Spleen (tissue), 11 donors: ENCODE measurements around the gene MARCHF9. TPM values are rescaled to one million over a fixed set of nuclear protein-coding genes. Genes with fewer than 3 reads are reported as not detected.
"Not testable (repeated sequence)": the region's sequence is repeated elsewhere in the genome, so short reads cannot be mapped to it uniquely, and the experiment has no call there.

Experiments
- DNase-seq: peaks from one replicate; pipeline ENCODE4 v3.0.0-alpha.2; 2020
- H3K27ac ChIP-seq, 8 donors: fragments of 200-600 bp; sonication (generic) in 7 of 8; 1 replicate in 4 of 8; 2 replicates in 4 of 8; pipeline versions ENCODE4 v1.5.0 to v1.8.0; 2016 to 2021; ENCODE audit warnings: inconsistent platforms in 4 of 8, mild to moderate bottlenecking in 4 of 8, moderate library complexity in 1 of 8
- H3K27me3 ChIP-seq, 7 donors: fragments of 200-600 bp; sonication (generic) in 6 of 7; replicated peaks in 1 of 7; 1 replicate in 4 of 7; 2 replicates in 3 of 7; pipeline versions ENCODE4 v1.5.0 to v1.8.0; 2016 to 2021; ENCODE audit warnings: inconsistent platforms in 3 of 7, mild to moderate bottlenecking in 1 of 7
- H3K36me3 ChIP-seq, 6 donors: fragments of 200-600 bp; sonication (generic) in 5 of 6; 1 replicate in 4 of 6; 2 replicates in 2 of 6; pipeline versions ENCODE4 v1.5.0 to v1.8.0; 2016 to 2021; ENCODE audit warnings: inconsistent platforms in 2 of 6
- H3K4me1 ChIP-seq, 6 donors: fragments of 200-600 bp; sonication (generic) in 5 of 6; 1 replicate in 3 of 6; 2 replicates in 3 of 6; pipeline versions ENCODE4 v1.5.0 to v1.8.0; 2016 to 2021; ENCODE audit warnings: inconsistent platforms in 3 of 6
- H3K4me3 ChIP-seq, 8 donors: fragments of 200-600 bp; sonication (generic) in 7 of 8; 1 replicate in 4 of 8; 2 replicates in 4 of 8; pipeline versions ENCODE4 v1.5.0 to v1.8.0; 2016 to 2021; ENCODE audit warnings: inconsistent platforms in 4 of 8, mild to moderate bottlenecking in 4 of 8, moderate library complexity in 2 of 8
- H3K9me3 ChIP-seq, 8 donors: fragments of 200-600 bp; sonication (generic) in 7 of 8; 1 replicate in 4 of 8; 2 replicates in 4 of 8; pipeline versions ENCODE4 v1.5.0 to v1.8.0; 2016 to 2021; ENCODE audit warnings: inconsistent platforms in 4 of 8
- CTCF ChIP-seq, 11 experiments: fragments of 200-600 bp in 7 of 11; fragments of 450-650 bp in 4 of 11; sonication (generic) in 4 of 11; IDR thresholded peaks in 8 of 11; conservative IDR thresholded peaks in 3 of 11; 1 replicate in 7 of 11; 2 replicates in 4 of 11; pipeline versions ENCODE4 v1.4.0 to v1.8.0; 2016 to 2021; ENCODE audit warnings: antibody characterized with exemption in 11 of 11, inconsistent platforms in 4 of 11, mild to moderate bottlenecking in 1 of 11
- POLR2A ChIP-seq, 3 donors: fragments of 450-650 bp; IDR thresholded peaks; one replicate each; pipeline ENCODE4 v1.5.1; 2017; ENCODE audit warnings: antibody characterized with exemption in 3 of 3, mild to moderate bottlenecking in 1 of 3
- POLR2AphosphoS5 ChIP-seq, 3 donors: sonication (generic); formaldehyde crosslinking; IDR thresholded peaks; one replicate each; pipeline ENCODE4 v1.5.1; 2017; ENCODE audit warnings: antibody characterized with exemption in 3 of 3
- WGBS, 5 donors: extraction: QIAGEN DNeasy Blood & Tissue Kit in 3 of 5; methylation state at CpG; one replicate each; pipeline versions ENCODE4 v1.1.5 to v1.1.7; 2013 to 2018; 5-methylcytosine and 5-hydroxymethylcytosine counted together
- intact Hi-C: fragments of 100-400 bp; cut with DNase I; formaldehyde crosslinking; loops from one replicate; pipeline ENCODE4 v1.15.0; 2023; ENCODE audit warnings: low total_unique reads
- polyA plus RNA-seq, 3 donors: library from polyadenylated mRNA; stranded (reverse); fragments of 200-250 nt; gene quantifications; one replicate each; pipeline ENCODE4 v1.2.1, GENCODE V29; 2013
- total RNA-seq, 7 donors: library from RNA; depleted of rRNA in 3 of 7; stranded (reverse); fragments of >200 nt in 3 of 7; fragmentation: NEBNext Ultra II Directional in 4 of 7; extraction: Animal tissue kit (Norgen Biotek cat#: 25700) in 4 of 7; gene quantifications; one replicate each; pipeline versions ENCODE4 v1.1.0 to v1.2.1, GENCODE V29; 2016 to 2021
- donor health status: healthy with polysubstance abuse.
- donor health status: DM: no; HTN: no; CAD: no; lungs with moderate emphysema.
- donor health status: DM: no; HTN: no; CAD: no.
- donor health status: Bipolar disorder and iron deficiency.
- donor health status: healthy.
- donor health status: DM: no; HTN: no; CAD: no.
- donor health status: DM: yes; HTN: yes; CAD: no.

Gene MARCHF9
- total and polyA plus RNA-seq, 10 donors = 17.2 to 49.0 (median 27.1) TPM

DNA sequence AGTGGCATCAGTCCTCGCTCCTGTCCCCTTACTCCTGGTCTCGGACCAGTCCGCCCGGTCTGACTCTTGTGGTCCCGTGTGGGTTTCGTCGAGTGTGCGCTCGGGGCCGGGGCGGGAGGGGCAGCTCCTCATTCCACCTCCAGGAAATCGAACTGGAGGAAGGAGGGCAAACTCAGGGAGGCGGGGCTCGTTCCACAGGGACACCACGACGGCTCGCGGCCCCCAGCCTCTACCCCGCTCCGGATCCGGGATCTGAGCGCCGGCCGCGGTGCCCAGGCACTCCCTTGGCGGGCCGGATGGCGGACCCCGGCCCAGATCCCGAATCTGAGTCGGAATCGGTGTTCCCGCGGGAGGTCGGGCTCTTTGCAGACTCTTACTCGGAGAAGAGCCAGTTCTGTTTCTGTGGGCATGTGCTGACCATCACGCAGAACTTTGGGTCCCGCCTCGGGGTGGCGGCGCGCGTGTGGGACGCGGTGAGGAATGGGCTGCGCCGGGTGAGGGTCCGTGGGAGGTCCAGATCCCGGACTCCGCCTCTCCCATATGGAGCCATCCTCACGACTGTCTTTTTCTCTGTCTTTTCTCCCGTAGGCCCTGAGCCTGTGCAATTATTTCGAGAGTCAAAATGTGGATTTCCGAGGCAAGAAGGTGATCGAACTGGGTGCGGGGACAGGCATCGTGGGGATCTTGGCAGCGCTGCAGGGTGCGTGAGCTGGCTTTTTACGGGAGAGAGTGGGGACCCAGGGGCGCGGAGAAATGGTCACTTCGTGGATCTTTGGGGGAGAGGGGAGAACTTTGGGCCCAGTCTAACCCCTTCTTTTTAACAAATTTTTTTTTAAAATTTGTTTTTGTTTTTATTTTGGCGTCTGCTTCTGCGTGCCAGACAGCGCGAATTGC lies 17.8 kb downstream of the MARCHF9 start, which contains the start of gene EEF1AKMT3:
EEF1AKMT3 (plus strand) TSS at position 186 of the 894 bp plus-strand sequence; CDS start at position 297, 111 bp downstream.
- peak within 1 kb of the TSS; percentile 66 to 94 (median 82) for H3K4me3 ChIP-seq
- 2 to 6% (median 3%) methylated on average over 32 to 67 of the region's 67 CpGs for WGBS, 5 donors
- TF ChIP-seq POLR2A (IDR thresholded peaks at IDR 0.05) = no peak
- TF ChIP-seq POLR2AphosphoS5 (IDR thresholded peaks at IDR 0.05) = no peak
- TF ChIP-seq CTCF (IDR thresholded peaks at IDR 0.05 in 8 of 11, conservative IDR thresholded peaks at IDR 0.05 in 3 of 11) = peak in 1 of 11 experiments; percentile 10
- H3K4me1 ChIP-seq = peaks cover 6 to 35% (median 23%) of the 10 kb centered on the region in 6 donors
- H3K36me3 ChIP-seq = peaks cover 0 to 28% (median 1%) of the 10 kb centered on the region in 6 donors
- DNase-seq = peak; percentile 90
- intact Hi-C loops = no loop called here
- peak within 1 kb of the TSS; percentile 70 to 93 (median 90) for H3K27ac ChIP-seq
- H3K27me3 ChIP-seq = no peaks in the 10 kb centered on the region
- no peaks in the 10 kb centered on the region for H3K9me3 ChIP-seq

DNA sequence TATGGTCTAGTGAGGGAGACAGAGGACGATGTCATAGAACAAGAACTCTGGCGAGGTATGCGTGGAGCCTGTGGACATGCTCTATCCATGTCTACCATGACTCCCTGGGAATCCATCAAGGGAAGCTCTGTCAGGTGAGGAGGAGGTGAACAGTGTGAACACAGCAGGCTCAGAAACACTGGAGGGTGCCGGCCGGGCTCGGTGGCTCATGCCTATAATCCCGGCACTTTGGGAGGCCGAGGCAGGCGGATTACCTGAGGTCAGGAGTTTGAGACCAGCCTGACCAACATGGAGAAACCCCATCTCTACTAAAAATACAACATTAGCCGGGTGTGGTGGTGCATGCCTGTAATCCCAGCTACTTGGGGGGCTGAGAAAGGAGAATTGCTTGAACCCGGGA lies 19.7 kb downstream of the MARCHF9 start:
- H3K4me1 ChIP-seq = peaks cover 6 to 39% (median 24%) of the 10 kb centered on the region in 6 donors
- WGBS, 5 donors = 92 to 98% (median 95%) methylated on average over 7 to 11 of the region's 11 CpGs
- intact Hi-C loops, DNase-seq, H3K27me3 ChIP-seq, H3K27ac ChIP-seq, H3K4me3 ChIP-seq, H3K9me3 ChIP-seq: not testable (repeated sequence)
- peaks cover 0 to 13% (median 0%) of the 10 kb centered on the region in 6 donors for H3K36me3 ChIP-seq

- peaks cover 0 to 9% (median 0%) of the 10 kb centered on the region in 6 donors for H3K36me3 ChIP-seq
- no peaks in the 10 kb centered on the region for H3K27me3 ChIP-seq
- peaks cover 6 to 43% (median 26%) of the 10 kb centered on the region in 6 donors for H3K4me1 ChIP-seq
- H3K27ac ChIP-seq = no peak overlapping the region
- no peak overlapping the region for H3K4me3 ChIP-seq
- DNase-seq = no peak
- WGBS, 5 donors = 87 to 93% (median 89%) methylated on average over 3 of the region's 3 CpGs
- TF ChIP-seq POLR2AphosphoS5 (IDR thresholded peaks at IDR 0.05) (no peak), CTCF (IDR thresholded peaks at IDR 0.05 in 8 of 11, conservative IDR thresholded peaks at IDR 0.05 in 3 of 11) (no peak), POLR2A (IDR thresholded peaks at IDR 0.05) (no peak)
- H3K9me3 ChIP-seq = no peaks in the 10 kb centered on the region
- intact Hi-C loops = no loop called here
These were observed 20.1 kb downstream of the MARCHF9 start for GRCh38 chr12:57775044-57775443.

GRCh38 chr12:57775563-57776246 lies 20.8 kb downstream of the MARCHF9 start:
- TF ChIP-seq CTCF (IDR thresholded peaks at IDR 0.05 in 8 of 11, conservative IDR thresholded peaks at IDR 0.05 in 3 of 11) = no peak
- no peak for TF ChIP-seq POLR2AphosphoS5 (IDR thresholded peaks at IDR 0.05)
- TF ChIP-seq POLR2A (IDR thresholded peaks at IDR 0.05) = no peak
- intact Hi-C loops = no loop called here
- Histone ChIP-seq H3K36me3 (peaks cover 0 to 2% (median 0%) of the 10 kb centered on the region in 6 donors), H3K4me1 (peaks cover 6 to 47% (median 30%) of the 10 kb centered on the region in 6 donors), H3K27ac (no peak overlapping the region), H3K27me3 (no peaks in the 10 kb centered on the region), H3K4me3 (no peak overlapping the region), H3K9me3 (no peaks in the 10 kb centered on the region)
- WGBS, 5 donors = 67 to 85% (median 75%) methylated on average over 4 of the region's 4 CpGs
- DNase-seq = no peak
